HCT116 (cell line): ENCODE measurements around the gene MEIS1.

Experiments used
- CTCF ChIP-seq, 3 experiments: fragments of 200-600 bp in 1 of 3; sonication (generic) in 1 of 3; IDR thresholded peaks in 2 of 3; conservative IDR thresholded peaks in 1 of 3; 2 replicates each; pipeline ENCODE4 v1.5.1; 2012 to 2017; ENCODE audit warnings: low read depth in 2 of 3, low read length in 2 of 3, antibody characterized with exemption in 1 of 3, borderline replicate concordance in 1 of 3, control low read depth in 1 of 3, mild to moderate bottlenecking in 1 of 3, mixed read lengths in 1 of 3, mixed run types in 1 of 3, moderate library complexity in 1 of 3; ENCODE audit not compliant: insufficient read depth in 1 of 3
- ELF1 ChIP-seq: IDR thresholded peaks from 2 replicates; pipeline ENCODE4 v1.6.1; 2012; ENCODE audit warnings: low read depth, borderline replicate concordance
- EZH2 ChIP-seq: fragments of 200-600 bp; sonication (generic); IDR thresholded peaks from 2 replicates; pipeline ENCODE4 v1.6.1; 2017; ENCODE audit warnings: antibody characterized with exemption, mixed run types
- POLR2A ChIP-seq: IDR thresholded peaks from 2 replicates; pipeline ENCODE4 v1.7.0; 2011; ENCODE audit warnings: borderline replicate concordance; ENCODE audit not compliant: insufficient read depth, insufficient read length; ENCODE audit errors: extremely low read depth
- POLR2AphosphoS5 ChIP-seq: IDR thresholded peaks from 2 replicates; pipeline ENCODE4 v1.6.1; 2011; ENCODE audit warnings: mild to moderate bottlenecking, low read depth, low read length, moderate library complexity
- RAD21 ChIP-seq: IDR thresholded peaks from 2 replicates; pipeline ENCODE4 v1.6.1; 2012; ENCODE audit warnings: low read depth, mild to moderate bottlenecking
- SIN3A ChIP-seq: IDR thresholded peaks from 2 replicates; pipeline ENCODE4 v1.6.1; 2012; ENCODE audit warnings: low read depth
- ZNF274 ChIP-seq: fragments of 200-500 bp; sonication (Bioruptor generic); IDR thresholded peaks from 2 replicates; pipeline ENCODE4 v1.6.1; 2014; ENCODE audit warnings: mild to moderate bottlenecking, low read depth, low read length, inconsistent platforms

- no peak for TF ChIP-seq CTCF (IDR thresholded peaks at IDR 0.05 in 2 of 3, conservative IDR thresholded peaks at IDR 0.05 in 1 of 3; ENCODE audit: borderline replicate concordance in 1 of 3, insufficient read depth in 1 of 3, low read depth in 2 of 3, low read length in 2 of 3)
- no peak for TF ChIP-seq RAD21
- TF ChIP-seq EZH2 = no peak
- no peak for TF ChIP-seq POLR2AphosphoS5
- TF ChIP-seq ZNF274 = no peak
- no peak for TF ChIP-seq ELF1
- TF ChIP-seq POLR2A = no peak
- no peak for TF ChIP-seq SIN3A
Measured at GRCh38 chr2:66553370-66553769, 118.4 kb downstream of the MEIS1 start.
